ENCODE results near the gene EMP3.

GRCh38 chr19:48372904-48373303 is 47.6 kb downstream of the EMP3 start:
- TF ChIP-seq POLR2A (IDR thresholded peaks at IDR 0.05) (no peak), CTCF (IDR thresholded peaks at IDR 0.05) (no peak)
